ENCODE measurements around the gene DEFB121. TPM values are rescaled to one million over a fixed set of nuclear protein-coding genes. Genes with fewer than 3 reads are reported as not detected.

DEFB121 gene
- polyA plus RNA-seq (not detected in 3 replicates), polyA minus RNA-seq (not detected in 3 replicates)
- not detected for polyA plus RNA-seq (2011; ENCODE audit: low read depth)
- not detected in 2 replicates for polyA plus RNA-seq (2011; cell fraction: cytosol; rRNA removed)
- polyA plus RNA-seq (2011; cell fraction: nucleus; rRNA removed), result not detected in 2 replicates
- polyA plus RNA-seq (2012; ENCODE audit: low replicate concordance), result not detected in 2 replicates
- not detected for polyA minus RNA-seq (2011; cell fraction: cytosol; rRNA and poly(A)+ RNA removed)
- not detected in 2 replicates for polyA minus RNA-seq (2011; cell fraction: nucleus; rRNA and poly(A)+ RNA removed)

- Histone ChIP-seq H3K9me3 (ENCODE audit: control insufficient read depth, low read depth, low read length) (no peaks in the 10 kb centered on the region), H3K9ac (ENCODE audit: control insufficient read depth, extremely low read depth, insufficient read depth, low read length) (no peak within 1 kb of the TSS), H3K4me2 (ENCODE audit: control insufficient read depth, extremely low read depth, insufficient read depth, low read depth, low read length) (no peak within 1 kb of the TSS), H3K27ac (ENCODE audit: control insufficient read depth, insufficient read depth, low read length) (no peak within 1 kb of the TSS), H2AFZ (ENCODE audit: control insufficient read depth, low read length) (no peak within 1 kb of the TSS), H3K9me1 (ENCODE audit: control insufficient read depth, extremely low read depth, insufficient read depth, low read length) (no peaks in the 10 kb centered on the region), H3K79me2 (ENCODE audit: control insufficient read depth, insufficient read depth, low read length) (no peaks in the 10 kb centered on the region), H3K4me1 (ENCODE audit: control insufficient read depth, extremely low read depth, insufficient read depth, low read length) (no peaks in the 10 kb centered on the region), H3K4me3 (ENCODE audit: control insufficient read depth in 2 of 3, extremely low read depth in 1 of 3, insufficient read depth in 2 of 3, low read depth in 1 of 3, low read length in 3 of 3) (no peak within 1 kb of the TSS), H3K36me3 (ENCODE audit: control insufficient read depth in 2 of 2, extremely low read depth in 1 of 2, insufficient read depth in 2 of 2, low read length in 2 of 2) (no peaks in the 10 kb centered on the region), H3K27me3 (ENCODE audit: control insufficient read depth, extremely low read depth, insufficient read depth, low read length) (no peaks in the 10 kb centered on the region), H4K20me1 (ENCODE audit: control insufficient read depth, extremely low read depth, insufficient read depth, low read length) (no peaks in the 10 kb centered on the region)
- no peak for FAIRE-seq
- dilution Hi-C loops (cut with MboI; ENCODE audit: extremely low pct_ligation_motif_present, low sequenced_read_pairs), result no loop called here
- no peak for DNase-seq (ENCODE audit: low read depth, low spot score)
- TF ChIP-seq CTCF (optimal IDR thresholded peaks at IDR 0.05 in 1 of 3, IDR thresholded peaks at IDR 0.05 in 1 of 3, conservative IDR thresholded peaks at IDR 0.05 in 1 of 3; ENCODE audit: extremely low read depth in 1 of 3, insufficient read depth in 2 of 3, low read length in 3 of 3) (no peak), EZH2 (IDR thresholded peaks at IDR 0.05; ENCODE audit: low read length) (no peak)
These were observed at the start of gene DEFB121 for GRCh38 chr20:31406115-31406514. Gene DEFB121, minus strand, starts transcription at chr20:31406215. Its CDS starts 63 bp downstream, at chr20:31406152.

GRCh38 chr20:31454361-31454760 is 48.3 kb upstream of the DEFB121 start:
- TF ChIP-seq CTCF (optimal IDR thresholded peaks at IDR 0.05 in 1 of 3, IDR thresholded peaks at IDR 0.05 in 1 of 3, conservative IDR thresholded peaks at IDR 0.05 in 1 of 3; ENCODE audit: extremely low read depth in 1 of 3, insufficient read depth in 2 of 3, low read length in 3 of 3) (no peak), EZH2 (IDR thresholded peaks at IDR 0.05; ENCODE audit: low read length) (no peak)
- Histone ChIP-seq H3K79me2 (ENCODE audit: control insufficient read depth, insufficient read depth, low read length) (no peaks in the 10 kb centered on the region), H3K4me2 (ENCODE audit: control insufficient read depth, extremely low read depth, insufficient read depth, low read depth, low read length) (no peak overlapping the region), H3K4me3 (ENCODE audit: control insufficient read depth in 2 of 3, extremely low read depth in 1 of 3, insufficient read depth in 2 of 3, low read depth in 1 of 3, low read length in 3 of 3) (no peak overlapping the region), H3K27ac (ENCODE audit: control insufficient read depth, insufficient read depth, low read length) (no peak overlapping the region), H3K36me3 (ENCODE audit: control insufficient read depth in 2 of 2, extremely low read depth in 1 of 2, insufficient read depth in 2 of 2, low read length in 2 of 2) (no peaks in the 10 kb centered on the region), H3K9me1 (ENCODE audit: control insufficient read depth, extremely low read depth, insufficient read depth, low read length) (no peaks in the 10 kb centered on the region), H3K9me3 (ENCODE audit: control insufficient read depth, low read depth, low read length) (no peaks in the 10 kb centered on the region), H3K9ac (ENCODE audit: control insufficient read depth, extremely low read depth, insufficient read depth, low read length) (no peak overlapping the region), H3K27me3 (ENCODE audit: control insufficient read depth, extremely low read depth, insufficient read depth, low read length) (no peaks in the 10 kb centered on the region), H4K20me1 (ENCODE audit: control insufficient read depth, extremely low read depth, insufficient read depth, low read length) (no peaks in the 10 kb centered on the region), H3K4me1 (ENCODE audit: control insufficient read depth, extremely low read depth, insufficient read depth, low read length) (no peaks in the 10 kb centered on the region), H2AFZ (ENCODE audit: control insufficient read depth, low read length) (no peak overlapping the region)
- DNase-seq (ENCODE audit: low read depth, low spot score) (no peak), FAIRE-seq (no peak)
- dilution Hi-C loops (cut with MboI; ENCODE audit: extremely low pct_ligation_motif_present, low sequenced_read_pairs), result no loop called here

All from keratinocyte (primary cell).